C4-2B (cell line): Measurements from ENCODE around the gene ZNF550.
"Not testable (repeated sequence)": the region's sequence is repeated elsewhere in the genome, so short reads cannot be mapped to it uniquely, and the experiment has no call there.

Experiments used
- H3K27ac ChIP-seq: fragments of 450-650 bp; 2 replicates; pipeline ENCODE4 v1.5.1; 2017
- CTCF ChIP-seq: fragments of 450-650 bp; conservative IDR thresholded peaks from 2 replicates; pipeline ENCODE4 v1.5.1; 2017; ENCODE audit warnings: mild to moderate bottlenecking
- ZFX ChIP-seq: fragments of 450-650 bp; IDR thresholded peaks from 2 replicates; pipeline ENCODE4 v1.6.1; 2017

The ZNF550 gene

GRCh38 chr19:57559008-57559403 lies 657 bp downstream of the ZNF550 start:
- TF ChIP-seq CTCF = no peak
- no peak for TF ChIP-seq ZFX
- H3K27ac ChIP-seq = peak overlapping the region; percentile 74

DNA sequence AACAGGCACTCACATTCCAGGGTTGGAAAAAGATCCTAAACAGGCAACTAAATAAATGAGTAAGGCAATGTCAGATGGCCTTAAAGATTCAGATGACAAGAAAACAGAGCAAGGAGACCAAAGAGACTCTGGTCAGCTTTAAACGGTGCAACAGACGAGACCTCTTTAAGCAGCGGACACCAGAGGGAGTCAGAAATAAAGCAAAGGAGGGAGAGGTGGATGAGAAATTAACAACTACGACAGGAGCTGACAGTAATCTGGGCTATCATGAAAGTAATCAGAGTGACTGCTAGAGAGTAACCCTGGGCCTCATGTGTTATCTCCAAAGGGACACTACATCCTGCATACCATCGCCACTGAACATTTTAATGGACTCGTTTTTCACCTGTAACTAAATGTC lies 1.1 kb downstream of the ZNF550 start:
- peak overlapping the region; percentile 74 for H3K27ac ChIP-seq
- TF ChIP-seq ZFX (no peak), CTCF (no peak)

- peak; percentile 13; the same call in 1 of the 2 replicates for TF ChIP-seq ZFX
- no peak for TF ChIP-seq CTCF
- no peak overlapping the region for H3K27ac ChIP-seq
These were observed 2.0 kb downstream of the ZNF550 start for GRCh38 chr19:57557659-57558058.

DNA sequence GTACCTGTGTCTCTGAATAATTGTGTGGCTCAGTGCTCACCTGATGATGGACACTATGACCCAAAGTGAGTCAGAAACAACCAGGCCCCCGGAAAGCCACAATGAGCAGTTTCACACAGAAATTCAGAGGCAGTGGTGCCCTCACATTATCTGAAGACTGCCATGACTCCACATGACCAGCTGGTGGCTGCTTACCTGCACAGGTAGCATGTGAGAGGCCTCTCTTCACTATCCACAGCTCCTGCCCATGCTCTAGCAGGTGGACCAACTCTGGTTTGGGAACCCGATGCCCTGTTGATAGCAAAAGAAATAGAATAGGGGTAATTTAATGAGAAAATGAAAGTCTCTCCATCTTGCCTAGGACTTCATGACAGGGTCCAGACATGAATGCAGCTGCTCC lies 7.2 kb downstream of the ZNF550 start:
- TF ChIP-seq ZFX (no peak), CTCF (no peak)
- no peak overlapping the region for H3K27ac ChIP-seq

DNA sequence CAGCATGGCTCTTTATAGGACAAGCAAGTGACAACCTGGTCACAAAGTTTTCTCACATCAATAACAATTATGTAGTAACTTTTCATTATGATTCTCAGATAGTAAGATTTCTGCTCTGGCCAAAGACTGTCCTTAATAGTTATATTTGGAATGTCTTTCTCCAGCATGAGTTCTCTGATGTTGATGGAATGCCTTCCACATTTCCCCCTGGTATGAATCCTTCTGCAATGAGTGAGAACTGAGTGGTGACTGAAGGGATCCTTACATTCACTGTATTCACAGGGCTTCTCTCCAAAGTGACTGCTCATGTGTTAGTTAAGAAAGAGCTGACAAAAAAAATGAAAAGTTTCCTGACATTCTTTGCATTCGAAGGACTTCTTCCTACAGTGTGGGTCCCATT lies 13.2 kb downstream of the ZNF550 start:
- TF ChIP-seq ZFX (no peak), CTCF (no peak)

GRCh38 chr19:57537953-57538547 lies 21.6 kb downstream of the ZNF550 start:
- TF ChIP-seq ZFX = no peak
- TF ChIP-seq CTCF = no peak
- no peak overlapping the region for H3K27ac ChIP-seq

More for the DNA sequence above, 13.2 kb downstream of the ZNF550 start:
- no peak overlapping the region for H3K27ac ChIP-seq

DNA sequence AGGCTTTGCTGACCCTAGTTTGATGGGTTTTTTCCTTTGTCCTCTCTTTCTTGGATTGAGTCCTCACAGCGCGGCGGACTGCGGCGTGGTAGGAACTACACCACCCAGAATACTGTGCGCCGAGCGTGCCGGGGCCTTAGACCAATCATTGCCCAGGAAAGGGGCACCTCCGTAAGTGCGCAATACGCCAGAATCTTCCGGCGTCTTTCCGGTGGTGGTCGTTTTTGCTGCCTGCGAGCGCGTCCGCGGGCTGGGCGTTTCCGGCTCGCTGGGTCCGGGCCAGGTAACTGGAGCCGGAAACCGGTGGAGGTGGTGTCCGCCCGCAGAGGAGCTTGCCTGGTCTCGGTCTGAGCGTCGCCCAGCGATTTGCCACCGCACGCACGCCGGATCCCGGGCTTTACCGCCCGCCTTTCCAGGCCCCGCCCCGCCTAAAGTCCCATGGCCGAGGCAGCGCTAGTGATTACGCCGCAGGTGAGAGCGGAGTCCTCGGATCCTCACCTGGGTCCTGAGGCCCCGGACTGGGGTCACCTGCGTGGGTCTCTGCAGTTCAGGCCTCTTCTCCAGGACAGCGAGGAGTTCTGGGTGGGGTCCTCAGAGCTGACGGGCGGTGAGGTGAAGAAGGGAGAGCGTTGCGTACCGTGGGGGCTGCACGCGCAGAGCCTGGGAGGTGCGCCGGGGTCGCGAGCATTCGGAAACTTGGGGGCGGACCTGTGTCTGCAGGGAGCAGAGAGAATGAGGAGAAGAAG lies 32.4 kb downstream of the ZNF550 start, which contains the start of gene ZNF549:
TSS of gene ZNF549 (plus strand) at position 221 of the 746 bp plus-strand sequence. CDS start at position 439, 218 bp downstream.
- TF ChIP-seq CTCF (no peak), ZFX (no peak)
- H3K27ac ChIP-seq = peak within 1 kb of the TSS; percentile 83

DNA sequence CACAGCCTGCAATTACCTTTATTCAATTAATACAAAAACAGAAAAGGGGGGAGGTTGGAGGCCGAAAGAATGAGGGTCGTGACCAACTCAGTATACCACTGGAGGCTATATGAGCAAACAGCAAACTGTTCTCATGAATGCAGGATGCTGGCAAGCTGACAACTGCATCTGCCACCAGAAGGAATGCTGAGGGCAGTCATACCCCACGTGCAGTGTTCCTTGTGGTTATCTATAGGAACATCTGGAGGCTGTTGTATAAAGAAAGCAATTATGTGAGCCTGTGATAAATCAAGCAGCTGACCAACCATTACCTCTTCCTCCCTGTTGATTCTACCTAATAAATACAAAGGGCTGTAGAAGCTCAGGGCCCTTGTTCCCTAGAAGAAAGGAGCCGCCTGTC lies 41.6 kb downstream of the ZNF550 start:
- H3K27ac ChIP-seq = not testable (repeated sequence)
